ENCODE data around the gene PRKD1. TPM values are rescaled to one million over a fixed set of nuclear protein-coding genes. Genes with fewer than 3 reads are reported as not detected.
A peak's percentile ranks its signal among the peaks of the same experiment; 100 is the strongest.

The PRKD1 gene
- total RNA-seq, 1 donor from 2014 or later, result 14.9 TPM

DNA sequence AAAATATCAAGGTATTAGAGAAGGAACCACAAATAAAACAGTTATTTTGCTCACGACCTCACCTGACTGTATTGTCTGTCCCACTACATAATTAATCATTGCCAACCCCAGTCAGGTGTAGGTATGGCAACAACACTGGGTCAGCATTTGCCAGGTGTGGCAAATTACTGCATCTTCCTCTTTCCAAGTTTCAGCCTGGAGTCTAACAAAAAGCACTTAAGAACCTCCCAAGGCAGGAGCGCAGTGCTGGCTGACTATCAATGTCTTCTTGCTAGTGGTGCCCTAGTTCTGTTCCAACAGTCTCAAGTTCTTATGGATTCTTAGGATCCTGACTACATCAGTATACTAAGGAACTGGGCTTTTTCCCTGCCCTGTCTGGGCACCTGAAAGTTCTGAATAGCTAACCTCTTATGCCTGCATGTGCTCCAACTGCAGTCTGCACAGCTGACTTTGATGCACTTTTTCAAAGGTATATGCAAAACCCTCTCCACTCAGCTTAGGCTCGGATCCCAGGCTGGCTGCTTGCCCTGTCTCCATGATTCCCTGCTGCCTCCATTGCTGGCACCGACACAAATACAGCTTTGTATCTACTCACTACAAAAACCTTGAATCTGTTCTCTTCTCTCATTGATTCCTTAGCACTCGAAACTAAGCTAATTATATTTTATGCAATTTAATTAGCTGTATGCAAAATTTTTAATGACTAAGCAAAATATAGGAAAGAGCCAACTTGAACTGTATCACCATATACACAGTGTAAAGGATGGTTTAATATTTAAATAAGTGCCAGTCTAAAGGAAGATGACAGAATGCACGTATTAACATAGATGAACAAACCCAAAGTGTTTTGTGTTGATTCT is 113.3 kb downstream of the PRKD1 start:
- DNase-seq (no peak), ATAC-seq (peak in 1 of 2 donors; percentile 46)
- Histone ChIP-seq H3K27ac (no peak overlapping the region), H3K9me3 (no peaks in the 10 kb centered on the region), H3K27me3 (ENCODE audit: low read depth) (no peaks in the 10 kb centered on the region), H3K4me1 (peaks cover 16% of the 10 kb centered on the region), H3K4me3 (no peak overlapping the region), H3K36me3 (no peaks in the 10 kb centered on the region)
- intact Hi-C loops (cut with DNase I), result no loop called here
- TF ChIP-seq, protein P1, sequence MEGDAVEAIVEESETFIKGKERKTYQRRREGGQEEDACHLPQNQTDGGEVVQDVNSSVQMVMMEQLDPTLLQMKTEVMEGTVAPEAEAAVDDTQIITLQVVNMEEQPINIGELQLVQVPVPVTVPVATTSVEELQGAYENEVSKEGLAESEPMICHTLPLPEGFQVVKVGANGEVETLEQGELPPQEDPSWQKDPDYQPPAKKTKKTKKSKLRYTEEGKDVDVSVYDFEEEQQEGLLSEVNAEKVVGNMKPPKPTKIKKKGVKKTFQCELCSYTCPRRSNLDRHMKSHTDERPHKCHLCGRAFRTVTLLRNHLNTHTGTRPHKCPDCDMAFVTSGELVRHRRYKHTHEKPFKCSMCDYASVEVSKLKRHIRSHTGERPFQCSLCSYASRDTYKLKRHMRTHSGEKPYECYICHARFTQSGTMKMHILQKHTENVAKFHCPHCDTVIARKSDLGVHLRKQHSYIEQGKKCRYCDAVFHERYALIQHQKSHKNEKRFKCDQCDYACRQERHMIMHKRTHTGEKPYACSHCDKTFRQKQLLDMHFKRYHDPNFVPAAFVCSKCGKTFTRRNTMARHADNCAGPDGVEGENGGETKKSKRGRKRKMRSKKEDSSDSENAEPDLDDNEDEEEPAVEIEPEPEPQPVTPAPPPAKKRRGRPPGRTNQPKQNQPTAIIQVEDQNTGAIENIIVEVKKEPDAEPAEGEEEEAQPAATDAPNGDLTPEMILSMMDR (IDR thresholded peaks at IDR 0.05), result no peak

DNA sequence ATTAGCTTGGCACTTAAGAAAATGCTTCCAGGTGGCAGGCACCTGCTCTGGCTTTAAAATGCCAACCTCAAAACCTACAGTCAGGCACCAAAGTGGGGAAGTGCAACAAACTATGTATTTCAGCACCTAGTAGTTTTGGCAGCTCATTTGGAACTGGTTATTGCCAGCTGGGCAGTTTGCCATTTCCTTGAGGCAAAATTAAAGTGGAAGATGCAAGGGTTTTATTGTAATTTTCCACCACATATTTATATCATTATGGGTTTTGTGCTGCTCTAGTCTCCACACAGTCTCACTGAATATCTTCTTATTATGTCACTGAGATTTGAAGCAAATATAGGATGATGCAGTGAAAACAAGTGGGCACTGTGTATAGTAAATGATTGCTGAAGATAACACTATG is 117.0 kb downstream of the PRKD1 start:
- Histone ChIP-seq H3K27ac (no peak overlapping the region), H3K4me1 (peaks cover 25% of the 10 kb centered on the region), H3K36me3 (no peaks in the 10 kb centered on the region), H3K27me3 (ENCODE audit: low read depth) (no peaks in the 10 kb centered on the region), H3K9me3 (no peaks in the 10 kb centered on the region), H3K4me3 (no peak overlapping the region)
- TF ChIP-seq, protein P1 (IDR thresholded peaks at IDR 0.05), result no peak
- no peak for DNase-seq
- intact Hi-C loops (cut with DNase I), result no loop called here
- peak in 1 of 2 donors; percentile 36 for ATAC-seq

DNA sequence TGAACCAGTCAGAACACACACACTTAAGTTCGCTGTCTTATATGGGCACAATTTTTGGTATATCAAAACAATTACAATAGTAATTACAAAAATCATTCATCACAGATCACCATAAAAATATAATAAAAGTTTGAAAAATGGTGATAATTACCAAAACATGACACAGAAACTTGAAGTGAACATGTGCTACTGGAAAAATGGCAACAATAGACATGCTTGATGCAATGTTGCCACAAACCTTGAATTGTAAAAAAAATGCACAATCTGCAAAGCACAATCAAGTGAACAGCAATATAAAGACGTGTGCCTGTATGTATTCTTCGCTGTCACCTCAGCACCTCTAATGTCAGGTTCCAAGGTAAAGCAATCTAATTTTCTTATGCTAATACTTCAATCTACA is 117.6 kb downstream of the PRKD1 start:
- no peak overlapping the region for H3K4me3 ChIP-seq
- TF ChIP-seq, protein P1 (IDR thresholded peaks at IDR 0.05), result no peak
- intact Hi-C loops (cut with DNase I), result no loop called here
- no peak for ATAC-seq
- no peaks in the 10 kb centered on the region for H3K27me3 ChIP-seq (ENCODE audit: low read depth)
- no peaks in the 10 kb centered on the region for H3K36me3 ChIP-seq
- H3K9me3 ChIP-seq, result no peaks in the 10 kb centered on the region
- DNase-seq, result no peak
- no peak overlapping the region for H3K27ac ChIP-seq
- H3K4me1 ChIP-seq, result peaks cover 29% of the 10 kb centered on the region

DNA sequence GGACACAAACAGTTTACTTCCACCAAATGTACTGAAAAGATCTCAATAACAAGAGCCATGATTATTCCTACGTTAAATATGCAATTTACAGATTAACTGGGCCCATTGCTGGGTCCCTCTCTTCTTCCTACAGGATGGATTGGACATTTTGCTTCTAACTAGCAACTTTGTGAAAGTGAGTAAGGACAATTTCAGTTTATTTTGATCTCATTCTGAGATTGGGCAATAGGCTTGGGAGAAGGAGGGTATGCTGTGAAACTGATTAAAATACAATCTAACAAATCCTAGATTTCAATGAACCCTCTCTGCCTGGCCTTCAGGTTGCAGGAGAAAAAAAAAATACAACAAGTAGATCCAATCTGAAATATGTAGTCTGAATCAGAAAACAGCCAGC is 121.5 kb downstream of the PRKD1 start:
- Histone ChIP-seq H3K9me3 (no peaks in the 10 kb centered on the region), H3K36me3 (no peaks in the 10 kb centered on the region), H3K4me3 (no peak overlapping the region), H3K27ac (no peak overlapping the region), H3K27me3 (ENCODE audit: low read depth) (no peaks in the 10 kb centered on the region), H3K4me1 (peaks cover 25% of the 10 kb centered on the region)
- TF ChIP-seq, protein P1 (IDR thresholded peaks at IDR 0.05), result no peak
- intact Hi-C loops (cut with DNase I), result no loop called here
- DNase-seq, result no peak
- ATAC-seq, result no peak

DNA sequence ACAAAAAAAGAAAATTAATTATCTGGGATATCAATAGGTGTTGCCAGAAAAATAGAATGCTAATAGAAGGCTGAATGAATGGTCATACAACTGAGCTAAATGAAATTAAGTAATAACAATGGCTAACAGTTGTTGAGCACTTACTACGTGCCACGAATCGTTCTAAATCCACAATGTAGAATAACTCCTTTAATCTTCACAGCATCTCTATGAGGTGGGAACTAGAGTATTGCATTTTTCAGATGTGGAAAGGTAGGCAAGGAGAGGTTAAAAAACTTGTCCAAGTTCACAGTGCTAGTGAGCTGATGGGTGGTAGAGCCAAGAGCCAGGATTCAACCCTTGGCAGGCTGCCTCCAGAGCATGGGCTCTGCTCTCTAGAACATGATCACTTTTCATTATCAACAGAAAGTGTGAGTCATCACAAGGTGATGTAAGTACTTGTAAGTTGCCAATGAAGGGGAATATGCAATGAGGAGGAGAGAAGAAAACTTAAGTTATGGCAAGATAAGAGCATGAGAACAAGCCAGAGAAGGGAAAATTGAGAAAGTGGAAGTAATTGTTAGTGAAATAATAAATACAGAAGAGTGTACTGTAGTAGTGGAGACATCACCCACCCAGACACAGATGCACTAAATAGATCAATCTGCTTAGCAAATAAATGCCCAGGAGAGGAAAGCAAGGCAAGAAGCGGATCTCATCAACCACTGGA is 122.1 kb downstream of the PRKD1 start:
- intact Hi-C loops (cut with DNase I), result no loop called here
- Histone ChIP-seq H3K27ac (no peak overlapping the region), H3K4me1 (peaks cover 19% of the 10 kb centered on the region), H3K9me3 (no peaks in the 10 kb centered on the region), H3K4me3 (no peak overlapping the region), H3K36me3 (no peaks in the 10 kb centered on the region), H3K27me3 (ENCODE audit: low read depth) (no peaks in the 10 kb centered on the region)
- TF ChIP-seq, protein P1 (IDR thresholded peaks at IDR 0.05), result no peak
- ATAC-seq (peak; percentile 76 to 83), DNase-seq (peak; percentile 53)
